Measurements from ENCODE around the gene ARFGEF3.

ARFGEF3 gene

GRCh38 chr6:138161088-138161337 is 726 bp upstream of the ARFGEF3 start:
- no peaks in the 10 kb centered on the region for H3K36me3 ChIP-seq (ENCODE audit: control insufficient read depth, insufficient read depth, low read length)
- peak in 1 of 3 donors; percentile 2 for DNase-seq
- H3K27me3 ChIP-seq (replicated peaks; ENCODE audit: control insufficient read depth, insufficient read depth, low read length, poor library complexity, severe bottlenecking) = peaks cover 35% of the 10 kb centered on the region
- H3K27ac ChIP-seq (ENCODE audit: insufficient read depth, low read length, poor library complexity, severe bottlenecking) = no peak overlapping the region
- H3K4me3 ChIP-seq (ENCODE audit: insufficient read depth, low read depth, low read length, poor library complexity, severe bottlenecking) = no peak overlapping the region
- H3K9me3 ChIP-seq (ENCODE audit: control insufficient read depth, low read length) = no peaks in the 10 kb centered on the region
- H3K4me1 ChIP-seq (ENCODE audit: control insufficient read depth, insufficient read depth, low read length, poor library complexity, severe bottlenecking) = peaks cover 7% of the 10 kb centered on the region

GRCh38 chr6:138162111-138162954 is 594 bp downstream of the ARFGEF3 start:
- H3K9me3 ChIP-seq (ENCODE audit: control insufficient read depth, low read length) = no peaks in the 10 kb centered on the region
- peaks cover 35% of the 10 kb centered on the region for H3K27me3 ChIP-seq (replicated peaks; ENCODE audit: control insufficient read depth, insufficient read depth, low read length, poor library complexity, severe bottlenecking)
- no peak for DNase-seq
- H3K4me1 ChIP-seq (ENCODE audit: control insufficient read depth, insufficient read depth, low read length, poor library complexity, severe bottlenecking) = peaks cover 7% of the 10 kb centered on the region
- H3K36me3 ChIP-seq (ENCODE audit: control insufficient read depth, insufficient read depth, low read length) = no peaks in the 10 kb centered on the region
- H3K4me3 ChIP-seq (ENCODE audit: insufficient read depth, low read depth, low read length, poor library complexity, severe bottlenecking) = peak overlapping the region; percentile 61
- no peak overlapping the region for H3K27ac ChIP-seq (ENCODE audit: insufficient read depth, low read length, poor library complexity, severe bottlenecking)

- Histone ChIP-seq H3K4me1 (ENCODE audit: control insufficient read depth, insufficient read depth, low read length, poor library complexity, severe bottlenecking) (peaks cover 7% of the 10 kb centered on the region), H3K9me3 (ENCODE audit: control insufficient read depth, low read length) (no peaks in the 10 kb centered on the region), H3K27ac (ENCODE audit: insufficient read depth, low read length, poor library complexity, severe bottlenecking) (no peak overlapping the region), H3K36me3 (ENCODE audit: control insufficient read depth, insufficient read depth, low read length) (no peaks in the 10 kb centered on the region), H3K4me3 (ENCODE audit: insufficient read depth, low read depth, low read length, poor library complexity, severe bottlenecking) (no peak overlapping the region), H3K27me3 (replicated peaks; ENCODE audit: control insufficient read depth, insufficient read depth, low read length, poor library complexity, severe bottlenecking) (peaks cover 35% of the 10 kb centered on the region)
- no peak for DNase-seq
These were observed 1.3 kb downstream of the ARFGEF3 start for GRCh38 chr6:138162955-138163575.

- no peak for DNase-seq
- no peak overlapping the region for H3K4me3 ChIP-seq (ENCODE audit: insufficient read depth, low read depth, low read length, poor library complexity, severe bottlenecking)
- H3K4me1 ChIP-seq (ENCODE audit: control insufficient read depth, insufficient read depth, low read length, poor library complexity, severe bottlenecking) = no peaks in the 10 kb centered on the region
- peaks cover 3% of the 10 kb centered on the region for H3K27me3 ChIP-seq (replicated peaks; ENCODE audit: control insufficient read depth, insufficient read depth, low read length, poor library complexity, severe bottlenecking)
- H3K27ac ChIP-seq (ENCODE audit: insufficient read depth, low read length, poor library complexity, severe bottlenecking) = no peak overlapping the region
- H3K36me3 ChIP-seq (ENCODE audit: control insufficient read depth, insufficient read depth, low read length) = no peaks in the 10 kb centered on the region
- no peaks in the 10 kb centered on the region for H3K9me3 ChIP-seq (ENCODE audit: control insufficient read depth, low read length)
These were observed 13.9 kb downstream of the ARFGEF3 start for GRCh38 chr6:138175596-138175995.

- H3K4me3 ChIP-seq (ENCODE audit: insufficient read depth, low read depth, low read length, poor library complexity, severe bottlenecking) = no peak overlapping the region
- no peaks in the 10 kb centered on the region for H3K4me1 ChIP-seq (ENCODE audit: control insufficient read depth, insufficient read depth, low read length, poor library complexity, severe bottlenecking)
- no peaks in the 10 kb centered on the region for H3K36me3 ChIP-seq (ENCODE audit: control insufficient read depth, insufficient read depth, low read length)
- no peak for DNase-seq
- no peaks in the 10 kb centered on the region for H3K27me3 ChIP-seq (replicated peaks; ENCODE audit: control insufficient read depth, insufficient read depth, low read length, poor library complexity, severe bottlenecking)
- H3K9me3 ChIP-seq (ENCODE audit: control insufficient read depth, low read length) = no peaks in the 10 kb centered on the region
- no peak overlapping the region for H3K27ac ChIP-seq (ENCODE audit: insufficient read depth, low read length, poor library complexity, severe bottlenecking)
These were observed 15.0 kb downstream of the ARFGEF3 start for GRCh38 chr6:138176652-138177232.

GRCh38 chr6:138182939-138183789 is 21.4 kb downstream of the ARFGEF3 start:
- Histone ChIP-seq H3K9me3 (ENCODE audit: control insufficient read depth, low read length) (no peaks in the 10 kb centered on the region), H3K27me3 (replicated peaks; ENCODE audit: control insufficient read depth, insufficient read depth, low read length, poor library complexity, severe bottlenecking) (no peaks in the 10 kb centered on the region), H3K27ac (ENCODE audit: insufficient read depth, low read length, poor library complexity, severe bottlenecking) (no peak overlapping the region), H3K36me3 (ENCODE audit: control insufficient read depth, insufficient read depth, low read length) (no peaks in the 10 kb centered on the region), H3K4me3 (ENCODE audit: insufficient read depth, low read depth, low read length, poor library complexity, severe bottlenecking) (no peak overlapping the region), H3K4me1 (ENCODE audit: control insufficient read depth, insufficient read depth, low read length, poor library complexity, severe bottlenecking) (no peaks in the 10 kb centered on the region)
- no peak for DNase-seq

GRCh38 chr6:138183790-138184134 is 22.0 kb downstream of the ARFGEF3 start:
- no peak for DNase-seq
- no peak overlapping the region for H3K4me3 ChIP-seq (ENCODE audit: insufficient read depth, low read depth, low read length, poor library complexity, severe bottlenecking)

GRCh38 chr6:138184230-138184629 is 22.5 kb downstream of the ARFGEF3 start:
- DNase-seq = no peak
- Histone ChIP-seq H3K27ac (ENCODE audit: insufficient read depth, low read length, poor library complexity, severe bottlenecking) (no peak overlapping the region), H3K36me3 (ENCODE audit: control insufficient read depth, insufficient read depth, low read length) (no peaks in the 10 kb centered on the region), H3K4me1 (ENCODE audit: control insufficient read depth, insufficient read depth, low read length, poor library complexity, severe bottlenecking) (no peaks in the 10 kb centered on the region), H3K9me3 (ENCODE audit: control insufficient read depth, low read length) (no peaks in the 10 kb centered on the region), H3K27me3 (replicated peaks; ENCODE audit: control insufficient read depth, insufficient read depth, low read length, poor library complexity, severe bottlenecking) (no peaks in the 10 kb centered on the region), H3K4me3 (ENCODE audit: insufficient read depth, low read depth, low read length, poor library complexity, severe bottlenecking) (no peak overlapping the region)

More at GRCh38 chr6:138183790-138184134, 22.0 kb downstream of the ARFGEF3 start:
- no peaks in the 10 kb centered on the region for H3K27me3 ChIP-seq (replicated peaks; ENCODE audit: control insufficient read depth, insufficient read depth, low read length, poor library complexity, severe bottlenecking)
- no peaks in the 10 kb centered on the region for H3K36me3 ChIP-seq (ENCODE audit: control insufficient read depth, insufficient read depth, low read length)
- no peak overlapping the region for H3K27ac ChIP-seq (ENCODE audit: insufficient read depth, low read length, poor library complexity, severe bottlenecking)
- H3K9me3 ChIP-seq (ENCODE audit: control insufficient read depth, low read length) = no peaks in the 10 kb centered on the region
- no peaks in the 10 kb centered on the region for H3K4me1 ChIP-seq (ENCODE audit: control insufficient read depth, insufficient read depth, low read length, poor library complexity, severe bottlenecking)

- Histone ChIP-seq H3K27ac (ENCODE audit: insufficient read depth, low read length, poor library complexity, severe bottlenecking) (no peak overlapping the region), H3K4me1 (ENCODE audit: control insufficient read depth, insufficient read depth, low read length, poor library complexity, severe bottlenecking) (no peaks in the 10 kb centered on the region), H3K27me3 (replicated peaks; ENCODE audit: control insufficient read depth, insufficient read depth, low read length, poor library complexity, severe bottlenecking) (no peaks in the 10 kb centered on the region), H3K36me3 (ENCODE audit: control insufficient read depth, insufficient read depth, low read length) (no peaks in the 10 kb centered on the region), H3K4me3 (ENCODE audit: insufficient read depth, low read depth, low read length, poor library complexity, severe bottlenecking) (no peak overlapping the region), H3K9me3 (ENCODE audit: control insufficient read depth, low read length) (no peaks in the 10 kb centered on the region)
- DNase-seq = no peak
These were observed 25.4 kb downstream of the ARFGEF3 start for GRCh38 chr6:138187156-138187555.
